K562 (cell line): ENCODE results near the gene PDE2A. TPM values are rescaled to one million over a fixed set of nuclear protein-coding genes. Genes with fewer than 3 reads are reported as not detected.

Experiments used
- ATF6 ChIP-seq: sonication (generic); formaldehyde crosslinking; IDR thresholded peaks from 2 replicates; pipeline ENCODE4 v1.4.0; 2020; ENCODE audit warnings: mild to moderate bottlenecking, missing genetic modification reagents
- BRD4 ChIP-seq: fragments of 200-600 bp; sonication (generic); IDR thresholded peaks from 2 replicates; pipeline ENCODE4 v1.6.1; 2017; ENCODE audit warnings: inconsistent platforms
- CBX8 ChIP-seq: fragments of 200-600 bp; sonication (generic); IDR thresholded peaks from 2 replicates; pipeline ENCODE4 v1.6.1; 2012; ENCODE audit warnings: borderline replicate concordance, mixed run types, low read depth, mild to moderate bottlenecking, moderate library complexity, mixed read lengths, low read length, control low read depth, inconsistent platforms; ENCODE audit not compliant: poor library complexity, severe bottlenecking; ENCODE audit errors: extremely low read depth
- FOXA3 ChIP-seq, 2 experiments: fragments of 450-650 bp in 1 of 2; sonication (generic) in 1 of 2; formaldehyde crosslinking; IDR thresholded peaks in 1 of 2; conservative IDR thresholded peaks in 1 of 2; 2 replicates each; pipeline versions ENCODE4 v1.4.0 to v1.8.0; 2020 to 2022; ENCODE audit warnings: mild to moderate bottlenecking in 2 of 2, missing genetic modification reagents in 1 of 2
- HDGF ChIP-seq: fragments of 450-650 bp; IDR thresholded peaks from 2 replicates; pipeline ENCODE4 v1.6.1; 2016
- PBX2 ChIP-seq, 2 experiments: IDR thresholded peaks in 1 of 2; conservative IDR thresholded peaks in 1 of 2; 2 replicates each; pipeline ENCODE4 v1.6.1; 2016; ENCODE audit warnings: low read depth in 2 of 2, mild to moderate bottlenecking in 1 of 2, missing compliant biosample characterization in 1 of 2, missing genetic modification characterization in 1 of 2, moderate library complexity in 1 of 2
- PHB2 ChIP-seq: fragments of 450-650 bp; IDR thresholded peaks from 2 replicates; pipeline ENCODE4 v1.6.1; 2017; ENCODE audit warnings: low read depth
- RHOXF2B ChIP-seq: fragments of 250-450 bp; sonication (Bioruptor Pico); conservative IDR thresholded peaks from 2 replicates; pipeline ENCODE4 v1.5.1; 2021
- SMARCE1 ChIP-seq: fragments of 450-650 bp; IDR thresholded peaks from 2 replicates; pipeline ENCODE4 v1.7.1; 2016; ENCODE audit warnings: mild to moderate bottlenecking
- SNIP1 ChIP-seq: fragments of 450-650 bp; IDR thresholded peaks from 2 replicates; pipeline ENCODE4 v1.7.1; 2017; ENCODE audit warnings: low read depth, mild to moderate bottlenecking
- TARDBP ChIP-seq: fragments of 450-650 bp; IDR thresholded peaks from 2 replicates; pipeline ENCODE4 v1.6.1; 2016
- ZNF280B ChIP-seq: fragments of 250-450 bp; sonication (Bioruptor Pico); IDR thresholded peaks from 2 replicates; pipeline ENCODE4 v1.5.1; 2021; ENCODE audit warnings: mild to moderate bottlenecking
- ZNF444 ChIP-seq: fragments of 250-450 bp; sonication (Bioruptor Pico); IDR thresholded peaks from 2 replicates; pipeline ENCODE4 v1.4.0; 2020; ENCODE audit warnings: mild to moderate bottlenecking, moderate library complexity
- ZNF740 ChIP-seq, 3 experiments: fragments of 200-800 bp in 1 of 3; sonication (Bioruptor generic) in 1 of 3; sonication (generic) in 1 of 3; formaldehyde crosslinking in 1 of 3; IDR thresholded peaks; 2 replicates each; pipeline versions ENCODE4 v1.6.1 to v1.8.0; 2016 to 2022; ENCODE audit warnings: mild to moderate bottlenecking in 2 of 3, missing compliant biosample characterization in 2 of 3, missing genetic modification characterization in 2 of 3, missing genetic modification reagents in 1 of 3
- polyA plus RNA-seq, 8 experiments: library from polyadenylated mRNA; depleted of rRNA in 4 of 8; stranded (reverse) in 5 of 8; unstranded in 3 of 8; fragments of >200 nt; fragmentation: Nextera tagmentation in 2 of 8; fragmentation: Illumina TruSeq in 1 of 8; extraction: Ambion mirVana in 2 of 8; extraction: Trizol in 1 of 8; gene quantifications; 2 replicates each; pipeline versions ENCODE4 v1.2.1 to v1.2.3, GENCODE V29; 2011 to 2014; ENCODE audit warnings: inconsistent platforms in 1 of 8, missing spikeins in 1 of 8
- total RNA-seq, 7 experiments: library from RNA; depleted of rRNA in 6 of 7; stranded (reverse); fragments of >200 nt in 6 of 7; fragmentation: Illumina TruSeq in 2 of 7; extraction: Trizol in 2 of 7; gene quantifications; 2 replicates each; pipeline versions ENCODE4 v1.2.1 to v1.2.3, GENCODE V29; 2011 to 2021; ENCODE audit warnings: low replicate concordance in 1 of 7
- TF ChIP-seq, protein P1 (sequence below), 2 experiments: fragments of 450-650 bp in 1 of 2; sonication (generic) in 1 of 2; formaldehyde crosslinking; conservative IDR thresholded peaks; 2 replicates each; pipeline versions ENCODE4 v1.4.0 to v1.8.1; 2020 to 2022; ENCODE audit warnings: mild to moderate bottlenecking in 1 of 2, missing genetic modification reagents in 1 of 2
- TF ChIP-seq, protein P2 (sequence below): sonication (generic); formaldehyde crosslinking; IDR thresholded peaks from 2 replicates; pipeline ENCODE4 v1.8.1; 2022; ENCODE audit warnings: missing genetic modification reagents

PDE2A gene
- total and polyA plus RNA-seq, 9 of the 15 experiments (the other 6 are each of a cell fraction or from before 2014, with no cell fraction given) = 0.07 to 15.2 (median 1.6) TPM; not detected in 1

DNA sequence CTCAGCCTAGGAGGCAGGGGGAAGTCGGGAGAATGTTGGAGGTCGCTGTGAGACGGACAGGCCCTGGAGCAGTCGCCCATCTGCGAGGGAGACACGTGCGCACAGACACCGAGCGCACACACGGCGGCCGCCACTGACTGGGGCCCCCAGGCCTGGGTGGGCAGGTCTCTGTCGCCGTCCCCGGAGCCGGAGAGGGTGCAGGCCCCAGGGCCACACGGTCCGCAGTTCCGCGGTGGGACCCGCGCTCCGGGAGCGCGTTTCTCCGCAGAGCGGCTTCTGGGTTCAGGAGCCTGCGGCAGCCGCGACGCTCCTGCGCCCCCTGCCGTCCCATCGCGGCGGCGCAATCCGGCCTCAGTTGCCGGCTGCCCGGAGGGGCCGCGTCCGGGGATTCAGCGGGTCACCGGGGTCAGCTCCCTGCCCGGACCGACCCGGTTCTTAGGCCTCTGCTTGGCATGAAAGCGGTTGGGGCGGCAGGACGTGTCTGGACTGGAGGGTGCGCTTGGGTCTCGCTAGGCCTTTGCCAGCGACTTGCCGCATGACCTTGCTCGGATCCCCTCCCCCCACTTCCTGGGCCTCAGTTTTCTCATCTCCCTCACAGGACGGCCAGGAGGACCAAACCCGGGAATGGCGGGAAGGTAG, 31.2 kb downstream of the PDE2A start (continued):
- TF ChIP-seq PBX2 (CRISPR knock-in tag; IDR thresholded peaks at IDR 0.05; ENCODE audit: low read depth) (no peak), PBX2 (tag; conservative IDR thresholded peaks at IDR 0.05; ENCODE audit: low read depth) (no peak), CBX8 (no peak), HDGF (no peak), ZNF280B (CRISPR knock-in tag) (no peak), ZNF740 (CRISPR knock-in tag; IDR thresholded peaks at IDR 0.05) (no peak), ZNF740 (tag; IDR thresholded peaks at IDR 0.05) (no peak), ATF6 (CRISPR knock-in tag) (no peak), PHB2 (no peak), TARDBP (peak; percentile 70; the same call in 1 of the 2 replicates), SNIP1 (no peak), FOXA3 (CRISPR knock-in tag; conservative IDR thresholded peaks at IDR 0.05 in 1 of 2, IDR thresholded peaks at IDR 0.05 in 1 of 2) (peak in 1 of 2 experiments; percentile 38; a peak in 1 of 4 replicates), ZNF444 (CRISPR knock-in tag) (no peak), RHOXF2B (no peak), SMARCE1 (no peak), BRD4 (no peak)
- TF ChIP-seq, protein P1, sequence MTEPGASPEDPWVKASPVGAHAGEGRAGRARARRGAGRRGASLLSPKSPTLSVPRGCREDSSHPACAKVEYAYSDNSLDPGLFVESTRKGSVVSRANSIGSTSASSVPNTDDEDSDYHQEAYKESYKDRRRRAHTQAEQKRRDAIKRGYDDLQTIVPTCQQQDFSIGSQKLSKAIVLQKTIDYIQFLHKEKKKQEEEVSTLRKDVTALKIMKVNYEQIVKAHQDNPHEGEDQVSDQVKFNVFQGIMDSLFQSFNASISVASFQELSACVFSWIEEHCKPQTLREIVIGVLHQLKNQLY (CRISPR knock-in tag; conservative IDR thresholded peaks at IDR 0.05) = no peak
- TF ChIP-seq, protein P2, sequence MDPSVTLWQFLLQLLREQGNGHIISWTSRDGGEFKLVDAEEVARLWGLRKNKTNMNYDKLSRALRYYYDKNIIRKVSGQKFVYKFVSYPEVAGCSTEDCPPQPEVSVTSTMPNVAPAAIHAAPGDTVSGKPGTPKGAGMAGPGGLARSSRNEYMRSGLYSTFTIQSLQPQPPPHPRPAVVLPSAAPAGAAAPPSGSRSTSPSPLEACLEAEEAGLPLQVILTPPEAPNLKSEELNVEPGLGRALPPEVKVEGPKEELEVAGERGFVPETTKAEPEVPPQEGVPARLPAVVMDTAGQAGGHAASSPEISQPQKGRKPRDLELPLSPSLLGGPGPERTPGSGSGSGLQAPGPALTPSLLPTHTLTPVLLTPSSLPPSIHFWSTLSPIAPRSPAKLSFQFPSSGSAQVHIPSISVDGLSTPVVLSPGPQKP (CRISPR knock-in tag) = no peak
